Breast epithelium (tissue), 3 donors: ENCODE measurements around the gene MYO9B.

Source experiments
- CTCF ChIP-seq, 3 donors: fragments of 450-650 bp; IDR thresholded peaks; one replicate each; pipeline ENCODE4 v1.5.1; 2016 to 2017; ENCODE audit warnings: antibody characterized with exemption in 3 of 3, mild to moderate bottlenecking in 3 of 3, moderate library complexity in 3 of 3
- POLR2A ChIP-seq: fragments of 450-650 bp; IDR thresholded peaks from one replicate; pipeline ENCODE4 v1.6.1; 2016; ENCODE audit warnings: antibody characterized with exemption, mild to moderate bottlenecking, moderate library complexity
- POLR2AphosphoS5 ChIP-seq, 3 donors: sonication (generic); formaldehyde crosslinking; IDR thresholded peaks; one replicate each; pipeline ENCODE4 v1.6.1; 2017; ENCODE audit warnings: antibody characterized with exemption in 3 of 3

DNA sequence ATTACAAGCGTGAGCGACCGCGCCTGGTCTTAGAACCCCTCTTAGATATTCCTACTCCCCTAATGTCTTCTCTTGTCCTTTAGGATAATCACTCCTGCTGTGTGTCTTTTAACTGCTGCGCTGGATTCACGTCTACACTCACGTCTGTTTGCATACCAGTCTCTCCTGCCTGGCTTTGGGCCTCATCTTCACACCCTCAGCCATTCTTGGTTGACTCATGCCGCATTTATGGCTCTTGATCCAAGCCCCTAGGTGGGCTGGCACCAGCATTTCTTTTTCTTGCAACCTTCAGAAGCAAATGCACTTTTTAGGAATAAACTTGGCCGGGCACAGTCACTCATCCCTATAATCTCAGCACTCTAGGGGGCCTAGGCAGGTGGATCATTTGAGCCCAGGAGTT is 22.7 kb downstream of the MYO9B start:
- TF ChIP-seq CTCF (IDR thresholded peaks at IDR 0.05) (no peak), POLR2AphosphoS5 (IDR thresholded peaks at IDR 0.05) (no peak), POLR2A (no peak)
